COLO829 (cell line): ENCODE measurements around the gene DYNLT2B.
A peak's percentile ranks its signal among the peaks of the same experiment; 100 is the strongest.
"Not testable (repeated sequence)": the region's sequence is repeated elsewhere in the genome, so short reads cannot be mapped to it uniquely, and the experiment has no call there.

Experiments
- DNase-seq: peaks from one replicate; pipeline ENCODE4 v3.0.0; 2012; ENCODE audit warnings: low spot score

The DYNLT2B gene

GRCh38 chr3:196270499-196270898, 47.5 kb downstream of the DYNLT2B start:
- no peak for DNase-seq

GRCh38 chr3:196268284-196269163, 49.5 kb downstream of the DYNLT2B start:
- DNase-seq: peak; percentile 86

GRCh38 chr3:196263819-196264218, 54.2 kb downstream of the DYNLT2B start:
- no peak for DNase-seq

DNA sequence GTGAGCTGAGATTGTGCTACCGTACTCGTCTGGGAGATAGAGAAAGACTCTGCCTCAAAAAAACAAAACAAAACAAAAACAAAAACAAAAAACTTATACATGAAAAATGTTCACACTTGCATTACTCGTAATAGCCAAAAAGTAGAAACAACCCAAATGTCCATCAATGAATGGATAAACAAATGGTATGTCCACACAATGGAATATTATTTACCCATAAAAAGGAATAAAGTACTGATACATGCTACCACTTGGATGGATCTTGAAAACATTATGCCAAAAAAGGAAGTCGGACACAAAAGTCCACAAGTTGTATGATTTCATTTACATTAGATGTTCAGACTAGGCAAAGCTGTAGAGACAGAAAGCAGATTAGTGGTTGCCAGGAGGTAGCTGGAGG, 57.3 kb downstream of the DYNLT2B start:
- no peak for DNase-seq

GRCh38 chr3:196255776-196256175, 62.3 kb downstream of the DYNLT2B start:
- no peak for DNase-seq

DNA sequence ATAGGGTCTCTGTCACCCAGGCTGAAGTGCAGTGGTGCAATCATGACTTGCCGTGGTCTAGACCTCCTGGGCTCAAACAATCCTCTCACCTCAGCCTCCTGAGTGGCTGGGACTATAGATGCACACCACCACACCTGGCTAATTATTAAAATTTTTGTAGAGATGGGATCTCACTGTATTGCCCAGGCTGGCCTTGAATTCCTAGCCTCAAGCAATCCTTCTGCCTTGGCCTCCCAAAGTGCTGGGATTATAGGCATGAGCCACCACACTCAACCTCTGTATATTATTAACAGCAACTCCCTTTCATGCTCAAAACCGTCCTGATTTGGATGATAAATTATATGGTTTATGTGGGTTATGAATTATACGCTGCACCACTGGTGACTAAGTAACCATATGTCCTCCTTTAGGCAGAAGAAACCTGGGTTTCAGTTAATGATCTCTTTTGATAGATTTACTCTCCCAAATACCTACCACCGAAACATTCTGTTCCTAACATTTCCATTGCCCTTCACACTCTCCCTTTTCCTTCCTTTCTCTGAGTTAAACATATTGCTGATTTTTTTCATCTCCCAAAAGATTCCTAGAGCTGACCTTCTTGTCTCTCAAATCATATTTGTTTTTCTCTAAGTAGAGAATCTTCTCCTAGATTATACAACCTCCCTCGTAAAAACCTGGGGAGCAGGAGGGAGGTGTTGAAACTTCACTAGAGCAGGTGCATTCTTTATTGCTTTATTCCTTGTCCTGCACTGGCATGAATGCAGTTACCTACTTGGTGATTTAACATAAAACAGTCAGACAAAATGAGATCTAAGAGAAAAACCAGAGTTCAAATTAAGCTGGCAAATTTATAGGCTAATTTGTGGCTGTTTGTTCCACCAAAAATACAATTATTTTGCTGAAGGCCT, 63.4 kb downstream of the DYNLT2B start:
- no peak for DNase-seq

- DNase-seq: no peak
Measured at GRCh38 chr3:196251918-196252317, 66.1 kb downstream of the DYNLT2B start.

DNA sequence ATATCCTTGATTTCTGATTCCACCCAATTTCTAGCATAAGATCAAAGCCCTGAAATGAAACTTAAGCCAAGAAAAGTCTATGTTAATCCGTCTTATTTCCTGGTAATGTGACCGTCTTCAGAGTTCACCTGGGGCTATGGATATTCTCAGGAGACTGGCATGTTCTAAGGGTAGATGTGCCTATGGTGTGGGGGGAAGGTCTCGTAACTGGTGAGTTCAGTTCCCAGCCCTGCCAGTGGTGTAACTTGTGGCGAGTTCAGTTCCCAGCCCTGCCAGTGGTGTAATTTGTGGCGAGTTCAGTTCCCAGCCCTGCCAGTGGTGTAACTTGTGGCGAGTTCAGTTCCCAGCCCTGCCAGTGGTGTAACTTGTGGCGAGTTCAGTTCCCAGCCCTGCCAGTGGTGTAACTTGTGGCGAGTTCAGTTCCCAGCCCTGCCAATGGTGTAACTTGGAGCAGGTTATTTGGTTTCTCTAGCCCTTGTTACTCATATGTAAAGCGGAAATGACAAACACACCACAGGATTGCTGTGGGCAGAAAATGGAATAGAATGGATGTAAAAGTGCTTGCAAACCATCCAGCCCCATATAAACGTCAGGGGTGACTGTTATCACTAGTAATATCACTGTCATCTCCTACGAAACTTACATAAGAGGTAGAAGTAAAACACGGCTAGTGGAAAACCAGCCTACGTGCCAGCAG, 71.3 kb downstream of the DYNLT2B start:
- DNase-seq: no peak

- not testable (repeated sequence) for DNase-seq
Measured at GRCh38 chr3:196244166-196244565, 73.9 kb downstream of the DYNLT2B start.

DNA sequence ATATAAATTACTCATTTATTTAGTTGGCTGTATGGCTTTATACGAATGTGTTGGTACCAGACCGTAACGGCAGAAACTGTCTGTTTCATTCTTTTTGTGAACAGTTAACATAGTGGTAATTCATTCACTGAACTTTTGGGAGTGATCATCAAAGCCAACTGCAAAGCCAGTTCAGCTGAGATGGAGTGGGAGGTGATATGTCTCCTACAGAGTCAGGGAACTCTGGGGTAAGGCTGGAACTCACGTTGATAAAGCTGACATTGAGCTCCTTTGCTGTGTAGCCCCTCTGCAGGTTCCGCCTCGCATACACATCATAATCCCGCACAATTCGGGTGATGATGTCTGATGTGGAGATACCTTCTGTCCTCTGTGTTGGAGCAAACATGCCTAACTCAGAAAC, 76.3 kb downstream of the DYNLT2B start:
- no peak for DNase-seq
